ENCODE results near the gene PEX5L.

The PEX5L gene

GRCh38 chr3:179861292-179861691 is 175.4 kb downstream of the PEX5L start:
- TF ChIP-seq L3MBTL2 (conservative IDR thresholded peaks at IDR 0.05) (no peak), FOXA1 (IDR thresholded peaks at IDR 0.05) (no peak), FOXK2 (IDR thresholded peaks at IDR 0.05) (no peak), SP1 (IDR thresholded peaks at IDR 0.05) (no peak), SUZ12 (IDR thresholded peaks at IDR 0.05) (no peak)
- TF ChIP-seq, protein P1, sequence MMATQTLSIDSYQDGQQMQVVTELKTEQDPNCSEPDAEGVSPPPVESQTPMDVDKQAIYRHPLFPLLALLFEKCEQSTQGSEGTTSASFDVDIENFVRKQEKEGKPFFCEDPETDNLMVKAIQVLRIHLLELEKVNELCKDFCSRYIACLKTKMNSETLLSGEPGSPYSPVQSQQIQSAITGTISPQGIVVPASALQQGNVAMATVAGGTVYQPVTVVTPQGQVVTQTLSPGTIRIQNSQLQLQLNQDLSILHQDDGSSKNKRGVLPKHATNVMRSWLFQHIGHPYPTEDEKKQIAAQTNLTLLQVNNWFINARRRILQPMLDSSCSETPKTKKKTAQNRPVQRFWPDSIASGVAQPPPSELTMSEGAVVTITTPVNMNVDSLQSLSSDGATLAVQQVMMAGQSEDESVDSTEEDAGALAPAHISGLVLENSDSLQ (IDR thresholded peaks at IDR 0.05): no peak
- CTCF ChIA-PET: no interaction called here
- POLR2A ChIA-PET: no interaction called here
- no peak for DNase-seq (ENCODE audit: extremely low spot score)

- ChIA-PET POLR2A (no interaction called here), CTCF (no interaction called here)
- no peak for DNase-seq (ENCODE audit: extremely low spot score)
- TF ChIP-seq ELF4 (IDR thresholded peaks at IDR 0.05) (no peak), ARNT (IDR thresholded peaks at IDR 0.05) (no peak)
Observed at GRCh38 chr3:179860275-179861107, 176.2 kb downstream of the PEX5L start.

- DNase-seq (ENCODE audit: extremely low spot score): no peak
- TF ChIP-seq BHLHE40 (IDR thresholded peaks at IDR 0.05; ENCODE audit: borderline replicate concordance) (no peak), SP1 (IDR thresholded peaks at IDR 0.05) (no peak), NFRKB (IDR thresholded peaks at IDR 0.05) (no peak), SUZ12 (IDR thresholded peaks at IDR 0.05) (no peak), L3MBTL2 (conservative IDR thresholded peaks at IDR 0.05) (no peak), TARDBP (IDR thresholded peaks at IDR 0.05) (no peak), FOXA1 (IDR thresholded peaks at IDR 0.05) (no peak), LEF1 (IDR thresholded peaks at IDR 0.05; ENCODE audit: borderline replicate concordance) (no peak)
- TF ChIP-seq, protein P1 (IDR thresholded peaks at IDR 0.05): no peak
- POLR2A ChIA-PET: no interaction called here
- CTCF ChIA-PET: no interaction called here
Observed at GRCh38 chr3:179853176-179853575, 183.6 kb downstream of the PEX5L start.

- CTCF ChIA-PET: interaction anchor here (1.4 kb wide), 1 partner anchor 41 kb away, joined by 3 read pairs; no protein-coding TSS in a partner anchor
- TF ChIP-seq FOXM1 (IDR thresholded peaks at IDR 0.05; ENCODE audit: borderline replicate concordance): no peak
- no peak for TF ChIP-seq SUZ12 (IDR thresholded peaks at IDR 0.05)
- no peak for TF ChIP-seq FOXA1 (IDR thresholded peaks at IDR 0.05)
- TF ChIP-seq BHLHE40 (IDR thresholded peaks at IDR 0.05; ENCODE audit: borderline replicate concordance): no peak
- no peak for DNase-seq (ENCODE audit: extremely low spot score)
- POLR2A ChIA-PET: no interaction called here
Observed at GRCh38 chr3:179852142-179852905, 184.4 kb downstream of the PEX5L start.

DNA sequence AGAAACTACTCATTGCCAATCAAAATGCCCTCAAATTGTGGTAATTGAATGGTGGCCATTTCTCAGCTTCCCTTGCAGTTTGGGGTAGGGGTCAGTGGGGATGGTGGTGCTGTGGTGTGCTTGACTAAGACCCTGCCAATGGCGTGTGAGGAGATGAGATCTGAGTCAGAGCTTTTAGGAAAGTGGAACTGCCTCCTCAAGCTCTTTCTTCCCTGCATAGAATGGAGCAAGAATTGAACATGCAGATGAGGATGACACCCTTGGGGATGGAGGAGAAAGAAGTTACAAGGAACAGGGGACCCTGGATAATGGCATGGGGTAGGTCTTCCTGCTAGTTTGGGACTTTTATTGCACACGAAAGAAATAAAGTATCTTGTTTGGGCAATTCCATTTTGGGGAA is 188.0 kb downstream of the PEX5L start:
- ChIA-PET CTCF (interaction anchor here (0.6 kb wide), 1 partner anchor 1352 kb away, joined by 4 read pairs; no protein-coding TSS in a partner anchor), POLR2A (no interaction called here)
- no peak for TF ChIP-seq ZNF384 (IDR thresholded peaks at IDR 0.05)
- TF ChIP-seq SUZ12 (IDR thresholded peaks at IDR 0.05): no peak
- no peak for TF ChIP-seq BHLHE40 (IDR thresholded peaks at IDR 0.05; ENCODE audit: borderline replicate concordance)
- no peak for TF ChIP-seq ARNT (IDR thresholded peaks at IDR 0.05)
- TF ChIP-seq SP1 (IDR thresholded peaks at IDR 0.05): no peak
- no peak for TF ChIP-seq ELF4 (IDR thresholded peaks at IDR 0.05)
- TF ChIP-seq LEF1 (IDR thresholded peaks at IDR 0.05; ENCODE audit: borderline replicate concordance): no peak
- TF ChIP-seq, protein P1 (IDR thresholded peaks at IDR 0.05): no peak
- no peak for TF ChIP-seq FOXA1 (IDR thresholded peaks at IDR 0.05)
- TF ChIP-seq NFRKB (IDR thresholded peaks at IDR 0.05): no peak
- DNase-seq (ENCODE audit: extremely low spot score): no peak

- no peak for TF ChIP-seq NFRKB (IDR thresholded peaks at IDR 0.05)
- TF ChIP-seq LEF1 (IDR thresholded peaks at IDR 0.05; ENCODE audit: borderline replicate concordance): no peak
- TF ChIP-seq L3MBTL2 (conservative IDR thresholded peaks at IDR 0.05): no peak
- TF ChIP-seq HDGF (IDR thresholded peaks at IDR 0.05; ENCODE audit: borderline replicate concordance): no peak
- TF ChIP-seq ZNF384 (IDR thresholded peaks at IDR 0.05): no peak
- TF ChIP-seq FOXA1 (IDR thresholded peaks at IDR 0.05): no peak
- TF ChIP-seq, protein P1 (IDR thresholded peaks at IDR 0.05): no peak
- no peak for TF ChIP-seq SP1 (IDR thresholded peaks at IDR 0.05)
- no peak for TF ChIP-seq ARNT (IDR thresholded peaks at IDR 0.05)
- TF ChIP-seq SUZ12 (IDR thresholded peaks at IDR 0.05): no peak
- TF ChIP-seq CTBP1 (IDR thresholded peaks at IDR 0.05; ENCODE audit: borderline replicate concordance): no peak
- no peak for DNase-seq (ENCODE audit: extremely low spot score)
- ChIA-PET POLR2A (no interaction called here), CTCF (interaction anchor here (0.7 kb wide), 1 partner anchor 29 kb away, joined by 3 read pairs; no protein-coding TSS in a partner anchor)
Observed at GRCh38 chr3:179842061-179842460, 194.7 kb downstream of the PEX5L start.

Data from HEK293T (cell line).